SW480 (cell line): ENCODE measurements around the gene PIR.

Source experiments
- DNase-seq: peaks from one replicate; pipeline ENCODE4 v3.0.0-alpha.2; 2016; ENCODE audit warnings: low spot score

PIR gene

GRCh38 chrX:15418041-15418706 is 75.0 kb downstream of the PIR start:
- no peak for DNase-seq

GRCh38 chrX:15416133-15416993 is 76.8 kb downstream of the PIR start:
- no peak for DNase-seq

DNA sequence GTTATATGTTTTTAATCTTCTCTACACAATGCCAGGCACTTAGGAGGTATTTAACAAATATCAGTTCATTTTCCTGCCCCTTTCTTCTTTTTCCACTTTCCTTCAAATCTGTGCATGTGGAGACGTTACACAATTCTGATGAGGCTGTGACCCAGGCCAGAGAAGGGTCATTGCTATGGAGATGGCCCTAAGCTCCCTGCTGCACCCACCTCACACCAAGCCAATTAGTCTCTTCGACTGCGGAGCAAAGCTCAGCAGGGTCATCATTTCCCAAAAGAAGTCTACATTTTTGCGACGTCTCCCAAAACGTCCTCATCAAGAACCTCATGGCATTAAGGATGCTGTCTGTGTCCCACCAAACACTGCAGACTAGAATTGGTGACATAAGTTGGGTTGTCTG is 80.0 kb downstream of the PIR start:
- no peak for DNase-seq

DNA sequence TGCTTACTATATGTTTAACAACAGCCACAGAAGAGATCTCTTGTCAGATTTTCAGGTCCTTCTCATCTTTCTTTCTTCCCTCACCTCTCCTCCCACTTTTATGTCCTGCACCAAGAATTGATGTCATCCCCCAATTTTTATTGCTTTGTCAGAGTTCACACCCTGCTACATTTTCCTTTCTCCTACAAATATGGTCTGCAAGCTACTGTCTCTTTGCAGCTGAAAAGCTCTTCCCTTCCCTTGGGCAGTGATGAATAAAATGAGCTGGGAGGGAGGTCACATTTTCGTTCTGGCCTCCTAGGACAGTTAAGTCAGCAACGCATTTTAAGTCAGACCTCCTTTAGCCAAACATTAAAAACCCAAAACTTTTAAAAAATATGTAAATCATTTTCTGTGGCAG is 82.2 kb downstream of the PIR start:
- no peak for DNase-seq

GRCh38 chrX:15410430-15410829 is 82.7 kb downstream of the PIR start:
- no peak for DNase-seq

DNA sequence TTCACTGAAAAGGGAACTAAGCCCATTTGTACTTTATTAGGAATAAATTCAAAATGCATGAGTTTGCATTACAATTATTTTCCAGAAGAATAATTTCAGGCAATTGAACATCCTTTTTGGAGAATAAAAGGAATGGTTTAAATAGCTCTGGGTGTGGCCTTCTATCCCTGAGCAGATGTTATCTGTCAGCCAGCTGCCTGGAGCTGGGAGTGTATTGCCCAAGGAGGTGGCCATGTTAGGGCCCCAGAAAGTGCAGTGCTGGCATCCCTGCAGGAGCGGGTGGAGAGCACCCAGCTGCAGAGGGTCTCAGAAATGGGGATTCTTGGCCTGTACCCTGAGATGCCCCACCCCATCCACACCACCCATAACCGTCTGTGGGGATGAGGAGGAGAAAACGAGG is 87.3 kb downstream of the PIR start:
- DNase-seq, result no peak

DNA sequence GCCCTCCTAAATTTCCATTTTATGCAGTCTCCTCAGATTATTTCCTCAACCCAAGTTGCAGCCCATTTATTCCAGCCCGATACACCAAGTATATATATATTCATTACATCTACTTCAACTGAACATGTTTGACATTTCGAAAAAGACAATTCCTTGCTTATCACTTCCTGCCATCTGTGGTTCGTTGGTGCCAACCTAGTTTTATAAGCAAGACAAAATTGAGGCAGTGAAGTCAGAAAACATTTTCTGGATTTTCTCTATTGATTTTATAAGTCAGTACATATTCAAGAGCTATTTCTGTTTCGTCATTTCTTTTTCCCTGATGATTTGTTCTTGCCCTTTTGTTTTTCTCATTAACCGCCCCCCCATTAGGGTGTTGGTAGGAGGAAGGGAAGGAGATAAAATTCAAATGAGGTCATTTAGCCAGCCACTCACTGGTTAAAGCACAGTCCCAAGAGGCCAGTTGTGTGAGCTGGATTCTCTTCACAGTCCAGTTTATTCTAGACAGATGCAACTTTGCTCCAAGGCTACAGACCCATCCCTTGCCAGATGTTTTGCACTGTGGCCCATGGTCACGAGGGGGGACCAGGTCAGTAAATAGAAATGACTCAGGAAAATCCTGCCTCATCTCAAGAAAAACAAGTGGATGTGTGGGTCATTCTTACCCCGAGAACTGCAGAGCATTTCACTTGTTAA is 88.6 kb downstream of the PIR start:
- DNase-seq, result no peak

DNA sequence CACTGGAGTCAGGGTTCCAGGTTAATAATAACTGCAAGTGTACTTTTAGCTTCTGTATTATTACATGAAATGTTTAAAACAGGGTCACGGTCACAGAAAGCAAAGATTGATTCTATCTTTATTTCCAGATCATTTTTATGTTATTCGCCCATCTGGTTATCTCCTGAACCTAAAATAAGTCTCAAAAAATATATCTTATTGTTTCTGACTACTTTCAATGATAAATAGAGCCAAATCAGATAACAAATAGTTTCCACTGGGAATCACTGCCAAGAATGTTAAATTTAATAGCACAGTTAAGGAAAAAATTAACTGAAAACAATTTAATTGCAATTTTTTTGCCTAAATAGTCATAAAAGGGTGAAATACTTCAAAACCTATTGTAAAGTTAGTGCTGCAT is 91.8 kb downstream of the PIR start:
- DNase-seq, result no peak

- DNase-seq, result no peak
Measured at GRCh38 chrX:15399962-15400391, 93.2 kb downstream of the PIR start.

DNA sequence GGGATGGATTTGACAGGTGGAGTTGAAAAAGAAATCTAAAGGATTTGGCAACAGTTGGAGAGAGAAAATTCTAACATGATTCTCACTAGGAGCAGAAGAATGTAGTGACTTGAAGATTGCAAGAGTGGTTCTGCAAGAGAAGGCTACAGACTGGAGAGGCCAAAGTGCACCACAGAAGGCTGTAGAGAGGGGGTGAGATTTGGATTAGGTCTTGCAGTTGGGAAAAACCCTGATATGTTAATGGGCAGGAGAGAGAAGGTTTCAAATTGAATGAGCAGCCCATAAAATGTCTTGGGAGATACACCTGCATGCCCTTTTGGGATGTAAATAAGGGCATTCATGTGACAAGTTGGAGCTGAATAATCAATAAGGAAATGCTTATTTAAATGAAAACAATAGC is 94.3 kb downstream of the PIR start:
- no peak for DNase-seq

DNA sequence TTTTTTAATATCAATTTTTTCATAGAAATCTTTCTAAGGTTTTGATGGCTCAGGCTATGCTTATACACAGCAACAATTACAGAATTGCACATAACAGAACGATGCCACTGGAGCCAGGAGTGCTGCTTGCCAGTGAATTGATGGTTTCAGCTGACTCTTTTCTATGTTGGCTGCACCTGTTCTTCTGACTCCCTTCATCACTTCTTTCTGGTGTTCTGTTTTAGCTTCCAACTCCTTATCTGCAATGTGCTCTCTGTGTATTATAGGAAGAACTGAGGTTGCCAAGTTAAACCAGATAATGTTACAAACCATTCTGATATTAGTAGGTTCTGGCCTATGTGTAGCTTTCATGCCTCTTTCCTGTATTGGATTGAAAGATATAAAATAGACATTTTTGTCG is 97.3 kb downstream of the PIR start:
- DNase-seq, result no peak

DNA sequence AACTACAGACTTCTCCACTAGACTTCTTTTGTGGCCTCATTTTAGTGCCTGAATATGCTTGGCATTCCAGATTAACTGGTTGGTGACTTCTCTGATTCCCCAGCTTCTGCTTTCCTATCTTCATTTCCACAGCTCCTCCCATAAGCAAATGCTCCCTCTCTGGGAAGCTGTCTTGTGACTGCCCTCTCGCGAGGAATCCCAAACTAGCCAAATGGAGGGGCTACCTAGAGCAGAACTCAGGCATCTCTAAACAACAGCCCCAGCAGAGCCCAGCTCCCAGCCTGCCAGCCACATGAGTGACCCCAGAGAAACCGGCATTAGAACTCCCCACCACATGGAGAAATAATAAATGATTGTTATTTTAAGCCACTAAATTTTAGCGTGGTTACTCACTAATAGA is 101.3 kb downstream of the PIR start:
- no peak for DNase-seq

GRCh38 chrX:15384304-15384703 is 108.8 kb downstream of the PIR start, which contains the start of gene VEGFD:
VEGFD (minus strand) TSS chrX:15384413; CDS start chrX:15383946, 467 bp downstream.
- peak; percentile 0 for DNase-seq

DNA sequence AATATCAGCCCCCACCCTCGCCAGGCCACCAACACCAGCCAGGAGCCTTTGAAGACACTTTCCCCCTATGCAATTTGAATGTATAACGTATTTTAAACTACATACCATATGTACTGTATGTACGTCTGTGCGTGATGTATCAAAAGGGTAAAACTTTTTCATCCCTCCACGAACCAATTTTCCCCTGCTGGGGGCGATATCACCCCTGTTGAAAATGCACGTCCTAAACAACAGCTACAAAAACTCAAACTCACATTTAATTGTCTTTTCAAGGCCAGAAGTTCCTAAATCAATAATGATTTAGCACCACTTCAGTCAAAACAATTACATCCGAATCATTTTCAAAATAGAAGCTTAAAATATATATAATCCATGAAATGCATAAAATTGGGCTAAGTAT is 110.3 kb downstream of the PIR start:
- DNase-seq, result no peak

- no peak for DNase-seq
Measured at GRCh38 chrX:15376956-15377355, 116.2 kb downstream of the PIR start.

GRCh38 chrX:15373976-15374375 is 119.2 kb downstream of the PIR start:
- no peak for DNase-seq

- no peak for DNase-seq
Measured at GRCh38 chrX:15366506-15367352, 126.4 kb downstream of the PIR start.

DNA sequence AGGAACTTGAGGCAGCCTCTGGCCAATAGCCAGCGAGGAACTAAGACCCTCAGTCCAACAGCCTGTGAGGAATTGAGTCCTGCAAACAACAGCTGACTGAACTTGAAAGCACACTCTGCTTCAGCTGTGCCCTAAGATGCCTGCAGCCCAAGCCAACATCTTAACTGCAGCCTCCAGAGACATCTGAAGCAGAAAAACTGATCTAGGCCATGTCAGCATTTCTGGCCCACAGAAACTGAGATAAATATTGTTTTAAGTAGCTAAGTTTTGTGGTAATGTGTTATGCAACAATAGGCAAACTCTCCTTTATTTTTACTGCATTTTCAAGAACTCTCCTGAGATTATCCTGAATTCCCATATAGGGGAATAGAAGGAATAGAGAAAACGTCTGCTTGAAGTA is 133.4 kb downstream of the PIR start:
- DNase-seq, result no peak

DNA sequence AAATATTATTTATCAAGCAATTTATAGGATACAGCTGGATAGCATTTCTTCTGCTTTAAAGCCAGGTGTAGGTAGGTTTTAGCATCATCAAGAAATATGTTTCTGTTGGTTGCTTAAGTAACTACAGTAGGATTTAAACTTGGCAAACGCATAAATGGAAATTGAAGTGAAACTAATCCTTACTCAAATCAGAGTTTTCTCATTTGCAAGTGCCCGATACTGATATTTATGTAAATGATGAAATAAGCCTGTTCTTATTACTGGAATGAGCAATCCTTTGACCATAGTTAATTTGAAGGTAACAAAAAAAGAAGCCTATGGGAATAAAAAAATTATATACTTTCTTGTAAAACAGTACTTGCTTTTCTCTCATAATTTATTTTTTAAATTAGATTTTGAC is 134.6 kb downstream of the PIR start:
- DNase-seq, result no peak

DNA sequence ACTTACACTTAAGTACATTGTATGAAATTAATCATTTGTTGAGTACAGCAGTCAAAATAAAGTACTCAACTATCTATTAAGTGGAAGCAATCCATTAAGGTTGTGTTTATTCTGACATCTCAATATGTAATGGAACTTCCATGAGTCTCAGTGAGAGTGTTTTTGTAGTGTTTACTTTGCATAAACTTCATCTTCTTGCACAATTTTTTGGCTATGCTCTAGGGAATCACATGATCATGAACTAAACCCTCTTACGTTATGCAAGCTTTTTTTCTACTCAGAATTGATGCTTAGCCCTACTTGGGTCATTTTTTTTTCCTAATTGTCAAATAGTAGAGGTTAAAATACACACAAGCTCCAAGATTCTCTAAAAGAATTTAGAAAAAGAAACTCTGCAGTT is 136.7 kb downstream of the PIR start:
- no peak for DNase-seq

- DNase-seq, result no peak
Measured at GRCh38 chrX:15350329-15350996, 142.7 kb downstream of the PIR start.
